ENCODE measurements around the gene KRT71. TPM values are rescaled to one million over a fixed set of nuclear protein-coding genes. Genes with fewer than 3 reads are reported as not detected.
"Not testable (repeated sequence)": the region's sequence is repeated elsewhere in the genome, so short reads cannot be mapped to it uniquely, and the experiment has no call there.

KRT71 gene
- total RNA-seq, 1 donor from 2014 or later: not detected

DNA sequence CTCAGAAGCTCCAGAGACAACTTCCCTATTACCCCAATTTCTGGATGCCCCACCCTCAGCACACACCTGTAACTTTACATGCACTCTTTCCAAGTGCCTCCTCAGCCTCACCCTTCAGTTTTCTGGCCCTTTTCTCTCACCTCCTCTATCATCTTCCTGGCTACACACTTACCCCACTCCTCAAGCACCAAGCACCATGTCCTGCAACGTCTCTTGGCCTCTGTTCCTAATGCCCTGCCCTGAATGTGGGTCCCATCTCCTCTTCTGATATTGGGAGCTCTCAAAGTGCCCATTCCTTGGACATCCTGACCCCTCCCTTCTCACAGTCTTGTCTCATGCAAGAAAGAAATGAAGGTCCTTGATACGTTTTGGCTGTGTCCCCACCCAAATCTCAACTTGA lies 47.1 kb upstream of the KRT71 start:
- Mint-ChIP-seq H3K4me3 (no peak overlapping the region), H3K4me1 (no peaks in the 10 kb centered on the region), H3K27ac (no peak overlapping the region), H3K27me3 (ENCODE audit: low read depth) (peaks cover 60% of the 10 kb centered on the region), H3K9me3 (no peaks in the 10 kb centered on the region), H3K36me3 (no peaks in the 10 kb centered on the region)
- DNase-seq (ENCODE audit: low spot score in 2 of 2, unreplicated experiment in 2 of 2): no peak
- TF ChIP-seq, protein P1, sequence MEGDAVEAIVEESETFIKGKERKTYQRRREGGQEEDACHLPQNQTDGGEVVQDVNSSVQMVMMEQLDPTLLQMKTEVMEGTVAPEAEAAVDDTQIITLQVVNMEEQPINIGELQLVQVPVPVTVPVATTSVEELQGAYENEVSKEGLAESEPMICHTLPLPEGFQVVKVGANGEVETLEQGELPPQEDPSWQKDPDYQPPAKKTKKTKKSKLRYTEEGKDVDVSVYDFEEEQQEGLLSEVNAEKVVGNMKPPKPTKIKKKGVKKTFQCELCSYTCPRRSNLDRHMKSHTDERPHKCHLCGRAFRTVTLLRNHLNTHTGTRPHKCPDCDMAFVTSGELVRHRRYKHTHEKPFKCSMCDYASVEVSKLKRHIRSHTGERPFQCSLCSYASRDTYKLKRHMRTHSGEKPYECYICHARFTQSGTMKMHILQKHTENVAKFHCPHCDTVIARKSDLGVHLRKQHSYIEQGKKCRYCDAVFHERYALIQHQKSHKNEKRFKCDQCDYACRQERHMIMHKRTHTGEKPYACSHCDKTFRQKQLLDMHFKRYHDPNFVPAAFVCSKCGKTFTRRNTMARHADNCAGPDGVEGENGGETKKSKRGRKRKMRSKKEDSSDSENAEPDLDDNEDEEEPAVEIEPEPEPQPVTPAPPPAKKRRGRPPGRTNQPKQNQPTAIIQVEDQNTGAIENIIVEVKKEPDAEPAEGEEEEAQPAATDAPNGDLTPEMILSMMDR (IDR thresholded peaks at IDR 0.05; ENCODE audit: unreplicated experiment): no peak

DNA sequence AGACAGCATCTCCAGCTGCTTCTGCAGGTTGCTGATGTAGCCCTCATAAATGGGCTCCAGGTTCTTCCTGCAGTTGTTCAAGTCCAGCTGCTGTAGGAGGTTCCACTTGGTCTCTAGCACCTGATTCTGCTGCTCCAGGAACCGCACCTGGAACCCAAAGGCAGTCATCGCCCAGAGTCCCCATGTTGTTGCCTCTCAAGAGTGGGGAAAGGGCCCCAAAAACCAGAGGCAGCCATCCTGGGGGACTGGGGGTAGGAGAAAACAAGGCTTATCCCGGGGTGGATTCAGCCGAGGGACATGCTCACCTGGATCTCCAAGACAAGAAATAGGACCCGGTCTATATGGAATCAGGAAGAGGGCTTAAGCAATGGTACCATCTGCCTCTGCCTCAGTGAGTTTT lies 46.0 kb upstream of the KRT71 start:
- TF ChIP-seq, protein P1 (IDR thresholded peaks at IDR 0.05; ENCODE audit: unreplicated experiment): no peak
- peaks cover 56% of the 10 kb centered on the region for H3K27me3 Mint-ChIP-seq (ENCODE audit: low read depth)
- no peak for DNase-seq (ENCODE audit: low spot score in 2 of 2, unreplicated experiment in 2 of 2)

DNA sequence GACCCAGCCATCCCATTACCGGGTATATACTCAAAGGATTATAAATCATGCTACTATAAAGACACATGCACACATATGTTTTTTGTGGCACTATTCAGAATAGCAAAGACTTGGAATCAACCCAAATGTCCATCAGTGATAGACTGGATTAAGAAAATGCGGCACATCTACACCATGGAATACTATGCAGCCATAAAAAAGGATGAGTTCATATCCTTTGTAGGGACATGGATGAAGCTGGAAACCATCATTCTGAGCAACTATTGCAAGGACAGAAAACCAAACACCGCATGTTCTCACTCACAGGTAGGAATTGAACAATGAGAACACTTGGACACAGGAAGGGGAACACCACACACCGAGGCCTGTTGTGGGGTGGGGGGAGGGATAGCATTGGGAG lies 41.3 kb upstream of the KRT71 start:
- H3K27ac Mint-ChIP-seq; DNase-seq (ENCODE audit: low spot score in 2 of 2, unreplicated experiment in 2 of 2); H3K36me3 Mint-ChIP-seq; H3K4me1 Mint-ChIP-seq; H3K4me3 Mint-ChIP-seq; H3K9me3 Mint-ChIP-seq: not testable (repeated sequence)
- H3K27me3 Mint-ChIP-seq (ENCODE audit: low read depth): peaks cover 50% of the 10 kb centered on the region

More for the DNA sequence above, 46.0 kb upstream of the KRT71 start:
- Mint-ChIP-seq H3K4me1 (no peaks in the 10 kb centered on the region), H3K27ac (no peak overlapping the region), H3K4me3 (no peak overlapping the region), H3K9me3 (no peaks in the 10 kb centered on the region), H3K36me3 (no peaks in the 10 kb centered on the region)

DNA sequence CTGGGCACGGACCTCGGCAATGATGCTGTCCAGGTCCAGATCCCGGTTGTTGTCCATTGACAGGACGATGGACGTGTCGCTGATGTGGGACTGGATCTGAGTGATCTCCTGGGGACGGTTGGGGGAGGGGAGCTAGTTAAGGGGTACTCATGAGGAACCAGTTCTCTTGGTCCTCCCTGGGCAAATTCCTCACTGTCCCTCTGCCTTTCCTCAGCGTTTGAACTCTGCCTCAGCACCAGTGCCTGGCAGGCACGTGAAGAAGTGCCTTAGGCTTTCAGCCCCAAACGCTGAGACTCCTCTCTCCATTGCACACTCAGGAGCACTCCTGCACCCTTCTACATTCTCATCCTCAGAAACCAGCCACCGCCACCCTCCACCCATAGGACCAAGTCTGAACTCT lies 38.6 kb upstream of the KRT71 start:
- no peaks in the 10 kb centered on the region for H3K4me1 Mint-ChIP-seq
- no peak overlapping the region for H3K27ac Mint-ChIP-seq
- H3K27me3 Mint-ChIP-seq (ENCODE audit: low read depth): peaks cover 34% of the 10 kb centered on the region
- H3K4me3 Mint-ChIP-seq: no peak overlapping the region
- H3K36me3 Mint-ChIP-seq: no peaks in the 10 kb centered on the region
- no peaks in the 10 kb centered on the region for H3K9me3 Mint-ChIP-seq
- DNase-seq (ENCODE audit: low spot score in 2 of 2, unreplicated experiment in 2 of 2): no peak
- TF ChIP-seq, protein P1 (IDR thresholded peaks at IDR 0.05; ENCODE audit: unreplicated experiment): no peak

DNA sequence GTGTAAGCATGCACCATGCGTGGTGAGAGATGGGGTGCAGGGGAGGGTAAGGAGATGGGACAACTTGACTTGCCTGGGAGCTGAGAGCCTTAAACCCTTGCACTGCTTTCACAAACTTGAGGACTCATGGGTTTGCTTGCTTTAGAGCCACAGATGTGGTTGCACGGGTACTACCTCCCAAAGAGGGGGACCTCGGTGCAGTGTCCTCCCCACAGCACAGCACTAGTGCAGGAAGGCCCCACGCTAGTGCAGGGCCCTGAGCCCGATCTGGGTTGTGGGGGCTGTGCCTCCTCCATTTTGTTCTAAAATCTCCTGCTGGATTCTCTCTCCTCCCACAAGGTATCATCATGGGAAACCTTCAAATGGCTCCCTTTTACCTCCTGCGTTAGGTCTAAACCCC lies 37.1 kb upstream of the KRT71 start:
- Mint-ChIP-seq H3K27me3 (ENCODE audit: low read depth) (peaks cover 28% of the 10 kb centered on the region), H3K27ac (no peak overlapping the region), H3K36me3 (no peaks in the 10 kb centered on the region), H3K9me3 (no peaks in the 10 kb centered on the region), H3K4me3 (no peak overlapping the region), H3K4me1 (no peaks in the 10 kb centered on the region)
- TF ChIP-seq, protein P1 (IDR thresholded peaks at IDR 0.05; ENCODE audit: unreplicated experiment): no peak
- no peak for DNase-seq (ENCODE audit: low spot score in 2 of 2, unreplicated experiment in 2 of 2)

DNA sequence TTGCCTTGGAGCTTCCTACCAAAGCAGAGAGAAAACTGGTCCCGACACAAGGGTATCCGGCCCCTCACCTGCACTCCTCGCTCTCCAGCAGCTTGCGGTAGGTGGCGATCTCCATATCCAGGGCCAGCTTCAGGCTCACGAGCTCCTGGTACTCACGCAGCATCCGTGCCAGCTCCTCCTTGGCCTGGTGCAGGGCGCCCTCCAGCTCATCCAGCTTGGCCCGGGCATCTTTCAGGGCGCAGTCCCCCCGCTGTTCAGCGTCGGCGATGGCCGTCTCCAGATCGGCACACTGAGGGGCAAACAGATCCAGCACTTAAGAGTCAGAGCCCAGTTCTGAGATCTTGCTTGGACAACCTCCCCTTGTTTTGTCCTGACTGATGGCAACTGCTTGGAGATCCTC lies 34.6 kb upstream of the KRT71 start:
- Mint-ChIP-seq H3K4me3 (no peak overlapping the region), H3K27ac (no peak overlapping the region), H3K4me1 (peaks cover 2% of the 10 kb centered on the region), H3K9me3 (no peaks in the 10 kb centered on the region), H3K27me3 (ENCODE audit: low read depth) (peaks cover 17% of the 10 kb centered on the region), H3K36me3 (no peaks in the 10 kb centered on the region)
- DNase-seq (ENCODE audit: low spot score in 2 of 2, unreplicated experiment in 2 of 2): no peak
- TF ChIP-seq, protein P1 (IDR thresholded peaks at IDR 0.05; ENCODE audit: unreplicated experiment): no peak
